H1 (cell line): Measurements from ENCODE around the gene MRC2. TPM values are rescaled to one million over a fixed set of nuclear protein-coding genes. Genes with fewer than 3 reads are reported as not detected.

Source experiments
- CTCF ChIA-PET: fragments of 300-600 bp; sonication (Branson Sonifier 250); formaldehyde crosslinking; loops from one replicate; lab custom pipeline; 2021; ENCODE audit not compliant: partially characterized antibody; lab: Charles Lee
- POLR2A ChIA-PET: fragments of 300-600 bp; sonication (Branson Sonifier 250); formaldehyde crosslinking; loops from one replicate; lab custom pipeline; 2021; ENCODE audit warnings: inconsistent platforms; ENCODE audit not compliant: partially characterized antibody; lab: Charles Lee
- DNase-seq, 2 experiments: peaks; one replicate each; pipeline versions ENCODE4 v3.0.0 to v3.0.0-alpha.2; 2010 to 2022; ENCODE audit warnings: low spot score in 2 of 2, low read depth in 1 of 2, mixed read lengths in 1 of 2
- FAIRE-seq: peaks from 2 replicates; lab custom pipeline; 2011; peaks lifted over from hg19 to GRCh38; lab: Jason Lieb, UNC
- H2AFZ ChIP-seq: 2 replicates; pipeline ENCODE4 v1.8.1; 2012; ENCODE audit warnings: low read length, inconsistent platforms
- H2AK5ac ChIP-seq: 2 replicates; pipeline ENCODE4 v1.6.1; 2013; ENCODE audit warnings: low read depth, low read length
- H2BK120ac ChIP-seq: replicated peaks from 2 replicates; pipeline ENCODE3; 2013; ENCODE audit warnings: low read depth, low read length, inconsistent platforms
- H2BK12ac ChIP-seq: 2 replicates; pipeline ENCODE4 v1.6.1; 2013; ENCODE audit warnings: low read depth, low read length
- H2BK15ac ChIP-seq: 2 replicates; pipeline ENCODE4 v1.6.1; 2013; ENCODE audit warnings: low read length
- H2BK20ac ChIP-seq: 2 replicates; pipeline ENCODE4 v1.6.1; 2013; ENCODE audit warnings: low read length
- H2BK5ac ChIP-seq: 2 replicates; pipeline ENCODE4 v1.6.1; 2013; ENCODE audit warnings: low read depth, low read length
- H3K14ac ChIP-seq: 2 replicates; pipeline ENCODE4 v1.6.1; 2013; ENCODE audit warnings: inconsistent platforms; ENCODE audit not compliant: insufficient read length
- H3K18ac ChIP-seq: 2 replicates; pipeline ENCODE4 v1.6.1; 2013; ENCODE audit warnings: low read length; ENCODE audit errors: extremely low read depth
- H3K23ac ChIP-seq: 2 replicates; pipeline ENCODE4 v1.6.1; 2013; ENCODE audit warnings: inconsistent platforms; ENCODE audit not compliant: insufficient read length
- H3K23me2 ChIP-seq: 2 replicates; pipeline ENCODE4 v1.6.1; 2013; ENCODE audit warnings: low read depth, low read length
- H3K27ac ChIP-seq: 2 replicates; pipeline ENCODE4 v1.6.1; 2011; ENCODE audit warnings: low read depth, low read length, inconsistent platforms
- H3K27me3 ChIP-seq, 4 experiments: replicated peaks in 1 of 4; 1 replicate in 1 of 4; 2 replicates in 3 of 4; pipeline versions ENCODE4 v1.6.1 to v1.8.1; 2011 to 2013; ENCODE audit warnings: low read length in 3 of 4, mild to moderate bottlenecking in 3 of 4, inconsistent platforms in 2 of 4, mixed read lengths in 2 of 4, moderate library complexity in 1 of 4; ENCODE audit not compliant: control insufficient read depth in 3 of 4, insufficient read depth in 3 of 4; ENCODE audit errors: extremely low read depth in 1 of 4
- H3K36me3 ChIP-seq, 4 experiments: 2 replicates each; pipeline versions ENCODE4 v1.6.1 to v1.8.1; 2011 to 2013; ENCODE audit warnings: mild to moderate bottlenecking in 4 of 4, low read length in 3 of 4, moderate library complexity in 2 of 4, control low read depth in 1 of 4, inconsistent platforms in 1 of 4; ENCODE audit not compliant: insufficient read depth in 4 of 4, control insufficient read depth in 2 of 4
- H3K4ac ChIP-seq: replicated peaks from 2 replicates; pipeline ENCODE3; 2013; ENCODE audit warnings: low read length, low read depth, mixed read lengths, inconsistent platforms; ENCODE audit not compliant: insufficient read length
- H3K4me1 ChIP-seq, 4 experiments: replicated peaks in 1 of 4; 1 replicate in 1 of 4; 2 replicates in 3 of 4; pipeline versions ENCODE4 v1.6.1 to v1.8.1; 2011 to 2013; ENCODE audit warnings: low read length in 3 of 4, inconsistent platforms in 2 of 4, mixed read lengths in 1 of 4; ENCODE audit not compliant: insufficient read depth in 4 of 4, control insufficient read depth in 3 of 4
- H3K4me2 ChIP-seq, 2 experiments: 2 replicates each; pipeline versions ENCODE4 v1.6.1 to v1.8.1; 2011 to 2013; ENCODE audit warnings: low read depth in 2 of 2, low read length in 2 of 2, control low read depth in 1 of 2, inconsistent platforms in 1 of 2, mild to moderate bottlenecking in 1 of 2; ENCODE audit not compliant: insufficient read depth in 1 of 2
- H3K4me3 ChIP-seq, 4 experiments: fragments of 200-600, 300-600 bp in 1 of 4; sonication (generic), shearing (Covaris generic), sonication (Bioruptor Twin) in 1 of 4; 2 replicates each; pipeline versions ENCODE4 v1.5.1 to v1.8.1; 2011 to 2016; ENCODE audit warnings: low read length in 4 of 4, low read depth in 3 of 4, control low read depth in 2 of 4, inconsistent platforms in 2 of 4, mild to moderate bottlenecking in 2 of 4, mixed read lengths in 1 of 4, moderate library complexity in 1 of 4; ENCODE audit not compliant: insufficient read depth in 2 of 4; ENCODE audit errors: extremely low read depth in 1 of 4
- H3K56ac ChIP-seq: replicated peaks from 2 replicates; pipeline ENCODE3; 2013; ENCODE audit warnings: low read depth, mild to moderate bottlenecking, mixed read lengths, low read length, inconsistent platforms; ENCODE audit not compliant: insufficient read length
- H3K79me1 ChIP-seq: 2 replicates; pipeline ENCODE4 v1.6.1; 2013; ENCODE audit warnings: low read depth, low read length, control low read depth
- H3K79me2 ChIP-seq, 2 experiments: 2 replicates each; pipeline versions ENCODE4 v1.6.1 to v1.8.1; 2012 to 2013; ENCODE audit warnings: low read length in 2 of 2, mild to moderate bottlenecking in 2 of 2, inconsistent platforms in 1 of 2; ENCODE audit not compliant: insufficient read depth in 2 of 2, control insufficient read depth in 1 of 2
- H3K9ac ChIP-seq, 4 experiments: replicated peaks in 1 of 4; 1 replicate in 1 of 4; 2 replicates in 3 of 4; pipeline versions ENCODE4 v1.6.1 to v1.8.1; 2011 to 2013; ENCODE audit warnings: low read depth in 3 of 4, low read length in 3 of 4, control low read depth in 2 of 4, mild to moderate bottlenecking in 2 of 4, moderate library complexity in 2 of 4, inconsistent platforms in 1 of 4; ENCODE audit errors: extremely low read depth in 1 of 4
- H3K9me3 ChIP-seq, 2 experiments: 2 replicates each; pipeline versions ENCODE4 v1.6.1 to v1.8.1; 2012 to 2013; ENCODE audit warnings: mild to moderate bottlenecking in 2 of 2, moderate library complexity in 2 of 2, control low read depth in 1 of 2, inconsistent platforms in 1 of 2, low read depth in 1 of 2, low read length in 1 of 2, mixed read lengths in 1 of 2; ENCODE audit not compliant: insufficient read depth in 2 of 2
- H4K20me1 ChIP-seq, 2 experiments: replicated peaks in 1 of 2; 2 replicates each; pipeline versions ENCODE3 to v1.8.1; 2011 to 2013; ENCODE audit warnings: inconsistent platforms in 2 of 2, low read length in 2 of 2, mild to moderate bottlenecking in 1 of 2; ENCODE audit not compliant: insufficient read depth in 2 of 2, control insufficient read depth in 1 of 2
- H4K5ac ChIP-seq: 2 replicates; pipeline ENCODE4 v1.6.1; 2013; ENCODE audit warnings: low read length, low read depth, mixed read lengths, inconsistent platforms; ENCODE audit not compliant: insufficient read length
- H4K8ac ChIP-seq: 2 replicates; pipeline ENCODE4 v1.8.0; 2013; ENCODE audit warnings: mild to moderate bottlenecking, moderate library complexity, low read length, inconsistent platforms; ENCODE audit not compliant: insufficient read depth; ENCODE audit errors: extremely low read depth
- H4K91ac ChIP-seq: replicated peaks from 2 replicates; pipeline ENCODE3; 2013; ENCODE audit warnings: low read length, mixed read lengths, inconsistent platforms; ENCODE audit not compliant: insufficient read length
- BCL11A ChIP-seq, 2 experiments: IDR thresholded peaks; one replicate each; pipeline ENCODE4 v1.6.1; 2011; ENCODE audit warnings: low read depth in 2 of 2, low read length in 2 of 2, mild to moderate bottlenecking in 2 of 2
- CTBP2 ChIP-seq: IDR thresholded peaks from 2 replicates; pipeline ENCODE4 v1.7.0; 2011; ENCODE audit warnings: borderline replicate concordance, mild to moderate bottlenecking, moderate library complexity, mixed read lengths, low read length; ENCODE audit not compliant: insufficient read depth, insufficient read length
- JUN ChIP-seq: IDR thresholded peaks from 2 replicates; pipeline ENCODE4 v1.6.1; 2011; ENCODE audit warnings: low read depth, mild to moderate bottlenecking, improper control_type of control experiment, low read length
- PHF8 ChIP-seq: fragments of 200-600 bp; sonication (generic); conservative IDR thresholded peaks from 2 replicates; pipeline ENCODE4 v1.7.1; 2012; ENCODE audit warnings: low read depth, mild to moderate bottlenecking, inconsistent platforms, low read length, moderate library complexity
- RXRA ChIP-seq: IDR thresholded peaks from 2 replicates; pipeline ENCODE4 v1.6.1; 2011; ENCODE audit warnings: low read depth, mild to moderate bottlenecking, low read length, moderate library complexity; ENCODE audit not compliant: insufficient read depth
- WGBS, 2 experiments: shearing (Covaris generic) in 1 of 2; methylation state at CpG; one replicate each; pipeline versions ENCODE4 v1.1.6 to v1.1.7; 2013 to 2015; ENCODE audit warnings: low lambda C conversion rate in 2 of 2, mixed read lengths in 2 of 2, inconsistent platforms in 1 of 2, low coverage in 1 of 2, missing lambda C conversion rate in 1 of 2; ENCODE audit not compliant: insufficient replicate concordance in 2 of 2, insufficient coverage in 1 of 2, insufficient read length in 1 of 2; ENCODE audit errors: extremely low coverage in 1 of 2, missing lambda C conversion rate in 1 of 2; 5-methylcytosine and 5-hydroxymethylcytosine counted together
- polyA plus RNA-seq, 7 experiments: library from polyadenylated mRNA; depleted of rRNA in 3 of 7; stranded (reverse) in 5 of 7; unstranded in 2 of 7; fragments of >200 nt in 5 of 7; fragments of 200-250 nt in 2 of 7; gene quantifications; 1 replicate in 5 of 7; 2 replicates in 1 of 7; 4 replicates in 1 of 7; pipeline versions ENCODE4 v1.2.1 to v1.2.3, GENCODE V29; 2011 to 2013; ENCODE audit warnings: missing spikeins in 2 of 7, mixed read lengths in 2 of 7
- total RNA-seq: library from RNA; stranded (reverse); fragmentation: NEBNext Ultra II Directional; extraction: Animal tissue kit (Norgen Biotek cat#: 25700); gene quantifications from 2 replicates; pipeline ENCODE4 v1.2.1, GENCODE V29; 2021

MRC2 gene
- total and polyA plus RNA-seq, 2 of the 8 experiments (the other 6 are each of a cell fraction or from before 2014, with no cell fraction given): 7.0 to 24.2 TPM

GRCh38 chr17:62725791-62726249, 98.3 kb downstream of the MRC2 start:
- H3K79me2 ChIP-seq: no peaks in the 10 kb centered on the region
- H3K9ac ChIP-seq: no peak overlapping the region
- H4K91ac ChIP-seq: no peak overlapping the region
- H4K5ac ChIP-seq: no peak overlapping the region
- no peak for FAIRE-seq
- H4K8ac ChIP-seq: peak overlapping the region; percentile 76; the same call in 1 of the 2 replicates
- no peaks in the 10 kb centered on the region for H3K27me3 ChIP-seq
- no peak overlapping the region for H2BK15ac ChIP-seq
- no peak overlapping the region for H2BK120ac ChIP-seq
- TF ChIP-seq BCL11A (IDR thresholded peaks at IDR 0.05; ENCODE audit: low read depth in 2 of 2, low read length in 2 of 2): no peak
- TF ChIP-seq PHF8: no peak
- no peak for TF ChIP-seq CTBP2
- TF ChIP-seq JUN: no peak
- TF ChIP-seq RXRA: no peak
- no peak overlapping the region for H2BK5ac ChIP-seq
- POLR2A ChIA-PET: no interaction called here
- H3K4ac ChIP-seq: no peak overlapping the region
- no peak overlapping the region for H2BK12ac ChIP-seq
- no peak overlapping the region for H2BK20ac ChIP-seq
- CTCF ChIA-PET: no interaction called here
- peaks cover 0 to 4% of the 10 kb centered on the region in 2 experiments; a peak in 1 of 4 replicates for H3K9me3 ChIP-seq
- no peak for DNase-seq
- 90 to 100% methylated on average over 1 to 5 of the region's 5 CpGs for WGBS, 2 experiments
- H3K27ac ChIP-seq: no peak overlapping the region
- no peak overlapping the region for H3K4me3 ChIP-seq
- H3K56ac ChIP-seq: no peak overlapping the region
- no peak overlapping the region for H3K23ac ChIP-seq
- peaks cover 0 to 6% (median 1%) of the 10 kb centered on the region in 4 experiments; a peak in 3 of 7 replicates for H3K4me1 ChIP-seq
- H2AFZ ChIP-seq: no peak overlapping the region
- no peaks in the 10 kb centered on the region for H3K23me2 ChIP-seq
- no peaks in the 10 kb centered on the region for H4K20me1 ChIP-seq
- no peaks in the 10 kb centered on the region for H3K36me3 ChIP-seq
- no peak overlapping the region; the same call in 1 of the 2 replicates for H2AK5ac ChIP-seq
- no peaks in the 10 kb centered on the region for H3K79me1 ChIP-seq
- H3K4me2 ChIP-seq: no peak overlapping the region
- H3K14ac ChIP-seq: no peak overlapping the region
- no peak overlapping the region for H3K18ac ChIP-seq
